Retinal pigment epithelial cell (primary cell): ENCODE data around the gene ADORA1.

Experiments used
- DNase-seq: peaks from one replicate; pipeline ENCODE4 v3.0.0-alpha.2; 2010; ENCODE audit warnings: low read depth
- H3K4me3 ChIP-seq: 2 replicates; pipeline ENCODE4 v1.5.1; 2011; ENCODE audit warnings: mild to moderate bottlenecking, low read length, control low read depth, moderate library complexity
- TF ChIP-seq, protein P1 (sequence below): conservative IDR thresholded peaks from 2 replicates; pipeline ENCODE4 v1.5.1; 2011; ENCODE audit warnings: low read depth, low read length, control low read depth, inconsistent platforms

The ADORA1 gene

DNA sequence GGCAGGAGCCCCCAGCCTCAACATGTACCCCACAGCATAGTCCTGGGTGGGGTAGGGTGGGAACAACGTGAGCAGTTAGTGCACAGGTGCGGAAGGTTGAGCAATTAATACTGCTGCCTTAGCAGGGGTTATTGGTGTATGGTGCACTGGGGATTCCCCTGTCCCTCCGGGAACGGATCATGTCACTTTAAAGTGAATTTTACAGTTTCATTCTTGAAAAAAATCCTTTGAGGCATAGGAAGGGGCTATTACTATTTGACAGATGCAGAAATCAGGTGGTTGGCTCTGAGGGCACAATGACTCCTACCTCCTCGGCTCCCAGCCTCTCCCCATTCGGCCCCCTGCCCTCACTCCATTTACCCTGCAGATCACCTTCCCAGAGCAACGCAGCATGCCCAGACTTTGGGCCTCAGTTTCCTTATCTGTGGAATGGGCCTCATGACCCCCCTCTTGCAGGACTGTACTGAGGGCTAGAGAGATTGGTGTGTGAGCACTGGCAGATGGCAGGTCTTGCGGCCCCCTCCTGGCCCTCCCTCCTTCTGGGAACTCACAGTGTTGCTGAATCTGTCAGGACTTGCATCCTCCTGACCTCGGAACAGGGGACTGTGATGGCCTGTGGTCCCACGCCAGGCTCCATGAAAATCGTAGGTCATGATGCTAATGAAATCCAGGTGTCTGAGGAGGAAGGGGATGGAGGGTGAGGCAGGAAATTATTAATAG lies 53.2 kb downstream of the ADORA1 start:
- H3K4me3 ChIP-seq, result no peak overlapping the region
- DNase-seq, result no peak
- TF ChIP-seq, protein P1, sequence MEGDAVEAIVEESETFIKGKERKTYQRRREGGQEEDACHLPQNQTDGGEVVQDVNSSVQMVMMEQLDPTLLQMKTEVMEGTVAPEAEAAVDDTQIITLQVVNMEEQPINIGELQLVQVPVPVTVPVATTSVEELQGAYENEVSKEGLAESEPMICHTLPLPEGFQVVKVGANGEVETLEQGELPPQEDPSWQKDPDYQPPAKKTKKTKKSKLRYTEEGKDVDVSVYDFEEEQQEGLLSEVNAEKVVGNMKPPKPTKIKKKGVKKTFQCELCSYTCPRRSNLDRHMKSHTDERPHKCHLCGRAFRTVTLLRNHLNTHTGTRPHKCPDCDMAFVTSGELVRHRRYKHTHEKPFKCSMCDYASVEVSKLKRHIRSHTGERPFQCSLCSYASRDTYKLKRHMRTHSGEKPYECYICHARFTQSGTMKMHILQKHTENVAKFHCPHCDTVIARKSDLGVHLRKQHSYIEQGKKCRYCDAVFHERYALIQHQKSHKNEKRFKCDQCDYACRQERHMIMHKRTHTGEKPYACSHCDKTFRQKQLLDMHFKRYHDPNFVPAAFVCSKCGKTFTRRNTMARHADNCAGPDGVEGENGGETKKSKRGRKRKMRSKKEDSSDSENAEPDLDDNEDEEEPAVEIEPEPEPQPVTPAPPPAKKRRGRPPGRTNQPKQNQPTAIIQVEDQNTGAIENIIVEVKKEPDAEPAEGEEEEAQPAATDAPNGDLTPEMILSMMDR, result no peak

DNA sequence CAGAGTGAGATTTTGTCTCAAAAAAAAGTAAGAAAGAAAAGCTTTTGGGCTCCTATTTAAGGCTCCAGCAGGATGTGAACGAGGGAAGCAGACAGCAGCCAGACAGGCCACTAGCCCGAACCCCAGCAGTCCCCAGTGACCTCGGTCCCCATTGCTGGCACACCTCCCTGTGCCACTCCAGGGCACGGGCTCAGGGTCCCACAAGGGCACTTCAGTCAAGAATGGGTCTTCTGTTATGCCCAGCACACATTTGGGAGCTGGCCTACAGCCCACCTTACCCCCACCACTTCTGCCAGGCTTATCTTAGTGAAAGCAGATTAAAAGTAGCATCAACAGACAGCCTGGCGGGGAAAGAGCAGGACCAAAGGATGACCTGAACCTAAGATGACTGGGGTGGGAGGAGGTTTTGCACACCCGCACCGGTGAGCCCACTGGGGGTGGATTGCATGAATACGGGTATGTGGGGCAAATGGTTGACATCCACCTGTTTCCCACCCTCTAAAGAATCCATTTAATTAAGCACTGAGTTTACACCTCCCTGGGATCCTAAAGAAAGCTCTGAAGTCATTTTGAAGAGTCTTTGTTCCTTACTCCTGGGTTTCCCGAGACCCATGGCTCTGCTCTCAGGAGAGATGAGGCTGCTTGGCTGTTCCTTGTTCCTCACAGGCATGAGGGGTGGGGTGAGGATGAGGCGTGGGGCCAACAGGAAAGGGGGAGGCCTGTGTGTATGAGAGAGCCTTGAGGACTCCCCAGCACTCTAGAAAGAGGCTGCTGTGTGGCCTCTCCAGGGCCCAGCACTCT lies 54.3 kb downstream of the ADORA1 start:
- TF ChIP-seq, protein P1, result no peak
- H3K4me3 ChIP-seq, result no peak overlapping the region
- no peak for DNase-seq

DNA sequence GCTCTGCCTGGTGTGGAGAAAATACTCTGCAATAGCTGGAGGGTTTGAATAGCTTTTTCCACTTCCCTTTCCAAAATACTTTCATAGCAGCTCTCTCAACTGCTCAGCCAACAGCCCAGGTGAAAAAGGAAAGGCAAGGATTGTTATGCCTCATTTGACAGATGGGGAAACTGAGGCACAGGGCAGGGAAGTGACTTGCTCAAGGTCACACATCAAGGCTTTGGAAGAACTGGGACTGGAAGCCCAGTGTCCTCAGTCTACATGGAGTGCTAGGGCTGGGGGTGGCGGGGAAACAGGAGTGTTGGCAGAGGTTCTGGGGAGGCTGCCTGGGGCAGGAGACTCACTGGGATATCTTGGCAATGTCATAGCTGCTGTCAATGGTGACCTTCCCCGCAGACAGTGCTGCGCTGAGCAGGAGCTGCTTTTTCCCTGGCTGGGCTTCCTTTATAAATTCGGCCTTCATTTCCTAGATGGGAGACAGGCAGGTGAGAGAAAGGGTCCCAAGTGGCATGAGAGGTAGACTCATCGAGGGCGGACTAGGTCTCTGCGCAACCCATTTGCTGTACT lies 54.9 kb downstream of the ADORA1 start:
- DNase-seq, result no peak
- TF ChIP-seq, protein P1, result no peak
- no peak overlapping the region for H3K4me3 ChIP-seq

DNA sequence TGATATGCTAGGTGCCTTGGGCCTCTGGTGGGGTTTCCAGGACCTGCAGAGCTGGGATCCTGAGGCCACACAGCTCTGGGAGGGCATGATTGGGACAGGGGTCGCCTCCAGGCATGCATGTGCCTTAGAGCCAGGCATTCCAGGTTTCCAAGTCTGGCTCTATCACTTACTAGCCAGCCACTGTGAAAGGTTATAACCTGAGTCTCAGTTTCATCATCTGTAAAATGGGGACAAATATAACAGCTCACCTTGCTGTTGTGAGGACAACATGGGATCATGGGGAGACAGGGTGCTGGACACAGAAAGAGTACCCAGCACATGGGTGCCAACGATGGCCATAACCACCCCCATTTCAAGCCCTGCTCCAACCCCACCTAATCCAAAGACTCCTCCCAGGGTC lies 56.3 kb downstream of the ADORA1 start:
- TF ChIP-seq, protein P1, result no peak
- DNase-seq, result no peak
- no peak overlapping the region for H3K4me3 ChIP-seq

DNA sequence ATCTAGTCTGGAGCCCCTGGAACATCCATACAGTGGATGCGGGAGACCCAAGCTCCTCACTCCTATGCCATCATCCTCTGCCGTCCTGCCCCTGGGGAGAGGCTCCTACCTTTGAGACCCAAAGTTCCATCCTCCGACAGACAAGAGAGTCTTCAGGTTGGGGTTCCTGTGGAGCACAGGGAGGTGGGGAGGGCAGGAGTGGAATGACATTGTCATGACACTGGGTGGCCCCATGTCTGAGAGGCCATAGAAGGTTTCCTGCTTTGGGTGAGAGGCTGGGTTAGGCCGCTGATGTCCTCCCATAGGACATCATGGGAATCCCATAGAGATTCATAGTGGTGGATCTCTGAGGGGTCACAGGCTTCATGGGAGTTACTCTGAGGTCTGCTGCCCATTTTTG lies 56.9 kb downstream of the ADORA1 start:
- no peak overlapping the region for H3K4me3 ChIP-seq
- TF ChIP-seq, protein P1, result no peak
- DNase-seq, result no peak

DNA sequence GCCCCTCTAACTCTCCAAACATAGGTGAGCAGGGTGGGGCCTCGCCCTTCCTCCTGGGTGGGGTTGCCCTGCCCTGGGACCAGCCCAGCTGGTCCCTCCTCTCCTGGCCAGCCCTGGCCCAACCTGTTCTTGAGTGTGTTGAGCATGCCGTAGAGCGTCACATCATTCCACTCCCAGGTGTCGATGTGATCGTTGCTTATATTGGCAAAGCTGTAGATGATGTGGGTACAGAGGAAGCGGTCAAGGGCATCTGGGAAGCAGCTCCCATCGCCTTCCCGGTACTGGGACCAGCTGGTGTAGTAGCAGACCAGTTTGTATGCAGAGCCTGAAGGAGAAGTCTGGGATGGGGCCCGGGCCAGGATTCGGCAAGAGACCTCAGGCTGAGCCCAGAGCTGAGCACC lies 57.5 kb downstream of the ADORA1 start:
- DNase-seq, result no peak
- no peak overlapping the region for H3K4me3 ChIP-seq
- TF ChIP-seq, protein P1, result no peak
